ENCODE measurements around the gene TTC32.

DNA sequence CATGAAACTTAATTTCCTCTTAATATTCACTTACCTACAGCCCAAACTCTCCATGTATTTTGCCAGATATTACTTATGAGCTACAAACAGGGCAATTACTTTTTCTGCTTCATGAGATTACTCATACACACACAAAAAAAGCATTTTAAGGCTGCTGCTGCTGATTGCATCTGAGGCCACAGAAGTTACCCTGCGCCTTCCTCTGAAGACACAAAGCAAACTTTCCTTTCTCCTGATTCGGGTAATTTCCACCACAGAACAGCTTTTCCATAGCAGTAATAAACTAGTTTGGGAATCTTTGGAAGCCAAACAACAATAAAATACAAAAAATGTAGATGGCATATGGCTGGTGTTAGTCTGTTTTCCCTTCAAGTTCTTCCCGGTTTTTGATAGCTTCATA, 6.2 kb downstream of the TTC32 start:
- TF ChIP-seq CTCF (IDR thresholded peaks at IDR 0.05): no peak
- TF ChIP-seq POLR2A (IDR thresholded peaks at IDR 0.05): no peak
